Fibroblast of the aortic adventitia (primary cell): Measurements from ENCODE around the gene SERPINA6. TPM values are rescaled to one million over a fixed set of nuclear protein-coding genes. Genes with fewer than 3 reads are reported as not detected.
A peak's percentile ranks its signal among the peaks of the same experiment; 100 is the strongest.

Source experiments
- DNase-seq: peaks from one replicate; pipeline ENCODE4 v3.0.0-alpha.2; 2010; ENCODE audit warnings: low read depth
- H3K4me3 ChIP-seq: 2 replicates; pipeline ENCODE4 v1.5.1; 2011; ENCODE audit warnings: low read depth, mild to moderate bottlenecking, control low read depth, low read length, moderate library complexity
- total RNA-seq: library from RNA; depleted of rRNA; stranded (reverse); fragments of >200 nt; gene quantifications from 2 replicates; pipeline ENCODE4 v1.2.3, GENCODE V29; 2012; ENCODE audit warnings: low replicate concordance
- TF ChIP-seq, protein P1 (sequence below): IDR thresholded peaks from 2 replicates; pipeline ENCODE4 v1.5.1; 2011; ENCODE audit warnings: mild to moderate bottlenecking, low read length, control low read depth, inconsistent platforms; ENCODE audit not compliant: insufficient read depth

The SERPINA6 gene
- total RNA-seq, 1 donor = not detected

DNA sequence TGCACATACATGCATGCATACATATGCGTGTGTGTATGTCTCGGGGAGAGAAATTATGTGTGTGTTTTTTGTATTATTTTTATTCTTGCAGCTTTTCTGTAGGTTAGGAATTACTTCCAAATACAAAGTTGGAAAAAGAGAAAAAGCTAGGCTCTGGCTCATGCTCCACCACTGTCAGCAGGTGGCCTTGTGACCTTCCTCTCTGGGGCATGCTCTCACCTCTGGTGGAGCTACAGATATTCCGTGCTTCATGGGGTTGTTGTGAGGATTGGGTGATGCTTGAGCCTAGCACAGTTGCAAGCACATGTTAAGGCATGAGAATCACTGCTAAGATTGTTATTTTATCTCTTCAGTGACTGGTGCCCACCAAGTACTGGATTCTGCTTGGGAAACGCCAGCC is 6.7 kb upstream of the SERPINA6 start:
- no peak overlapping the region for H3K4me3 ChIP-seq
- TF ChIP-seq, protein P1, sequence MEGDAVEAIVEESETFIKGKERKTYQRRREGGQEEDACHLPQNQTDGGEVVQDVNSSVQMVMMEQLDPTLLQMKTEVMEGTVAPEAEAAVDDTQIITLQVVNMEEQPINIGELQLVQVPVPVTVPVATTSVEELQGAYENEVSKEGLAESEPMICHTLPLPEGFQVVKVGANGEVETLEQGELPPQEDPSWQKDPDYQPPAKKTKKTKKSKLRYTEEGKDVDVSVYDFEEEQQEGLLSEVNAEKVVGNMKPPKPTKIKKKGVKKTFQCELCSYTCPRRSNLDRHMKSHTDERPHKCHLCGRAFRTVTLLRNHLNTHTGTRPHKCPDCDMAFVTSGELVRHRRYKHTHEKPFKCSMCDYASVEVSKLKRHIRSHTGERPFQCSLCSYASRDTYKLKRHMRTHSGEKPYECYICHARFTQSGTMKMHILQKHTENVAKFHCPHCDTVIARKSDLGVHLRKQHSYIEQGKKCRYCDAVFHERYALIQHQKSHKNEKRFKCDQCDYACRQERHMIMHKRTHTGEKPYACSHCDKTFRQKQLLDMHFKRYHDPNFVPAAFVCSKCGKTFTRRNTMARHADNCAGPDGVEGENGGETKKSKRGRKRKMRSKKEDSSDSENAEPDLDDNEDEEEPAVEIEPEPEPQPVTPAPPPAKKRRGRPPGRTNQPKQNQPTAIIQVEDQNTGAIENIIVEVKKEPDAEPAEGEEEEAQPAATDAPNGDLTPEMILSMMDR = no peak
- no peak for DNase-seq

GRCh38 chr14:94328196-94328595 is 5.1 kb upstream of the SERPINA6 start:
- peak; percentile 42 for DNase-seq
- TF ChIP-seq, protein P1 = no peak

GRCh38 chr14:94321421-94322271 is 1.5 kb downstream of the SERPINA6 start:
- no peak overlapping the region for H3K4me3 ChIP-seq
- TF ChIP-seq, protein P1 = no peak
- DNase-seq = no peak

More at GRCh38 chr14:94328196-94328595, 5.1 kb upstream of the SERPINA6 start:
- H3K4me3 ChIP-seq = no peak overlapping the region

- H3K4me3 ChIP-seq = no peak overlapping the region
- no peak for DNase-seq
- TF ChIP-seq, protein P1 = no peak
These were observed 2.9 kb downstream of the SERPINA6 start for GRCh38 chr14:94320243-94320642.

- TF ChIP-seq, protein P1 = no peak
- DNase-seq = peak; percentile 73
- no peak overlapping the region for H3K4me3 ChIP-seq
These were observed 5.9 kb downstream of the SERPINA6 start for GRCh38 chr14:94317259-94317658.

DNA sequence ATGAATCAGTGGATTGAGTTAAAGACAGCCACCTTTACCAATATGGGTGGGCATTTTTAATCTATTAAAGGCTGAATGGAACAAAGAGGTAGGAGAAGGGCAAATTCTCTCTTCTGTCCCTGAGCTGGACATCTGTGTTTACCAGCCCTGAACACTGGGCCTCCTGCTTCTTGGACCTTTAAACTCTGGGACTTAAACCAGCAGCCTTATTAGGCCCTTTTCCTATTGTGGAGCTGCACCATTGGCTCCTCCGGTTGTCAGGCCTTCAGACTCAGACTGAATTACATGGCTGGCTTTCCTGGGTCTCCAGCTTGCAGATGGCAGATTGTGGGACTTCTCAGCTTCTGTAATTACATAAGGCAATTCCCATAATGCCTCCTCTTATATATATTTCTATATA is 6.4 kb downstream of the SERPINA6 start:
- DNase-seq = no peak
- no peak overlapping the region for H3K4me3 ChIP-seq
- TF ChIP-seq, protein P1 = no peak
